ENCODE measurements around the gene ANKRD23. TPM values are rescaled to one million over a fixed set of nuclear protein-coding genes. Genes with fewer than 3 reads are reported as not detected.
A peak's percentile ranks its signal among the peaks of the same experiment; 100 is the strongest.

ANKRD23 gene
- total RNA-seq, 1 donor = 1.8 TPM

DNA sequence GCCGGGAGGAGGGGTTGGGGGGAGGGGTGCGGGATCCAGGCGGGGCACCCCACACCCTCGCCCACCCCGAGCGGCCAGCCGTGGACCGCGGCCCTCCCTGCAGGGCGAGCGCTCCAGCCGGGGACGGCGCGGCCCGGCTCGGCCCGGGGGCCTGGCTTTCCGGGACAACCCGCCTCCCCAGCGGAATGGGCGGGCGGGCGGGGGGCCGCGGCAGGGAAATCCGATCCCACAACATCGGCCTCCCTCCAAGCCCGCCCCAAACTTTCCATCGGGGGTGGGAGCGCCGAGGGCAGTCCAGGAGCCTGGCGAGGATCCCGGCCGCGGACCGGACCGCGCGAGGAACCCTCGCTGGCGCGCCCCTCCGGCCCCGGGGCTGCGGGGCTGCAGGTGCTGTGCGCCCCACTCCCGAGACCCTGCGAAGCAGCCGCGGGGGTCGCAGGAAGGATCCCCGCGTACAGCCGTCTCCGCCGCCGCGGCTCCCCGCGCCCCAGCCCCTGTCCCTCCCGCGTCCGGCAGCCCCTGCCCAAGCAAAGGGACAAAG, 25.5 kb upstream of the ANKRD23 start:
- H3K9me3 ChIP-seq (ENCODE audit: low read depth, low read length) = no peaks in the 10 kb centered on the region
- no peak overlapping the region for H2AFZ ChIP-seq (ENCODE audit: low read length)
- H4K20me1 ChIP-seq (ENCODE audit: insufficient read depth, low read length) = peaks cover 38% of the 10 kb centered on the region
- peaks cover 32% of the 10 kb centered on the region for H3K4me1 ChIP-seq (ENCODE audit: insufficient read depth, low read length)
- no peaks in the 10 kb centered on the region for H3K27me3 ChIP-seq (ENCODE audit: insufficient read depth, low read length)
- H3K4me3 ChIP-seq (ENCODE audit: insufficient read depth, low read length) = peak overlapping the region; percentile 88
- peak overlapping the region; percentile 93 for H3K4me2 ChIP-seq (ENCODE audit: insufficient read depth, low read length)
- peak; percentile 97 for DNase-seq (ENCODE audit: insufficient read length, low spot score, missing footprints)
- peaks cover 39% of the 10 kb centered on the region for H3K79me2 ChIP-seq (ENCODE audit: insufficient read depth, low read length)
- peak overlapping the region; percentile 73 for H3K27ac ChIP-seq (ENCODE audit: low read depth, low read length)
- TF ChIP-seq, protein P1, sequence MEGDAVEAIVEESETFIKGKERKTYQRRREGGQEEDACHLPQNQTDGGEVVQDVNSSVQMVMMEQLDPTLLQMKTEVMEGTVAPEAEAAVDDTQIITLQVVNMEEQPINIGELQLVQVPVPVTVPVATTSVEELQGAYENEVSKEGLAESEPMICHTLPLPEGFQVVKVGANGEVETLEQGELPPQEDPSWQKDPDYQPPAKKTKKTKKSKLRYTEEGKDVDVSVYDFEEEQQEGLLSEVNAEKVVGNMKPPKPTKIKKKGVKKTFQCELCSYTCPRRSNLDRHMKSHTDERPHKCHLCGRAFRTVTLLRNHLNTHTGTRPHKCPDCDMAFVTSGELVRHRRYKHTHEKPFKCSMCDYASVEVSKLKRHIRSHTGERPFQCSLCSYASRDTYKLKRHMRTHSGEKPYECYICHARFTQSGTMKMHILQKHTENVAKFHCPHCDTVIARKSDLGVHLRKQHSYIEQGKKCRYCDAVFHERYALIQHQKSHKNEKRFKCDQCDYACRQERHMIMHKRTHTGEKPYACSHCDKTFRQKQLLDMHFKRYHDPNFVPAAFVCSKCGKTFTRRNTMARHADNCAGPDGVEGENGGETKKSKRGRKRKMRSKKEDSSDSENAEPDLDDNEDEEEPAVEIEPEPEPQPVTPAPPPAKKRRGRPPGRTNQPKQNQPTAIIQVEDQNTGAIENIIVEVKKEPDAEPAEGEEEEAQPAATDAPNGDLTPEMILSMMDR (IDR thresholded peaks at IDR 0.05; ENCODE audit: extremely low read depth, low read depth, low read length) = no peak
- H3K36me3 ChIP-seq (ENCODE audit: insufficient read depth, low read length) = peaks cover 24% of the 10 kb centered on the region

DNA sequence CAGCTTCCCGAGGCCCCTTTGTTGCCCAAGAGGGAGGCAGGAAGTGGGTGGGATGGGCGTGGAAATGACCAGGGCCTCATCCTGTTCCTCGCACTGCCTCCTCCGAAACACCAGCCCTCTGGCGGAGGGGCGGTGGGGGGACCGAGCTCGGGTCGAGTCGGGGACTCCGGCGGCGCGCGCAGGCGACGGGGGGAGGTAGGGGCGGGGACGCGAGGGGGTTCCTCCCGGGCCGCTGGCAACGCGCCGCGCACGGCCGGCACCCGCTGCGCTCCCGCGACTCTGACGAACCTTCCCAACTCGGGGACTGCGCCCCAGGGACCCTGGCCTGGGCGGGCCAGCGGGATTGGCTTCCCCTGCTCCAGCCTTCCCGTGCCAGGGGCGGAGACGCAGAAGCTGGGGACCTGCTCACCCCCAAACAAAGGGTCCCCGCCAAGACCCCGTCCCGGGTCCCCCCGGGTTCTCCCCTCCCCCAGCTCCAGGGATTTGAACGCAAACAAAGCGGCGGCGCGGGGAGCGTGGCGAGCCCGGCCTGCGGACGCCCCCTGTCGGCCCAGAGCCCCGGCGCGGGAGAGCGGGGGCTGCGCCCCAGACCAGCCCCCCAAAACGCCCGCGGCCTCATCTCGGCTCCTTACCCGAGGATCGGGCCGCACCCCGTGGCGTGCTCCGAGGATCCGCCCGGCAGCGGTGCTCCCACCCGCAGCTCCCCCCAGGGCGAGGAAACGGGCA, 24.9 kb upstream of the ANKRD23 start:
- DNase-seq (ENCODE audit: insufficient read length, low spot score, missing footprints) = peak; percentile 100
- TF ChIP-seq, protein P1 (IDR thresholded peaks at IDR 0.05; ENCODE audit: extremely low read depth, low read depth, low read length) = peak; percentile 45
- Histone ChIP-seq H3K4me3 (ENCODE audit: insufficient read depth, low read length) (peak overlapping the region; percentile 88), H2AFZ (ENCODE audit: low read length) (peak overlapping the region; percentile 70), H4K20me1 (ENCODE audit: insufficient read depth, low read length) (peaks cover 40% of the 10 kb centered on the region), H3K27me3 (ENCODE audit: insufficient read depth, low read length) (no peaks in the 10 kb centered on the region), H3K36me3 (ENCODE audit: insufficient read depth, low read length) (peaks cover 30% of the 10 kb centered on the region), H3K27ac (ENCODE audit: low read depth, low read length) (peak overlapping the region; percentile 73), H3K79me2 (ENCODE audit: insufficient read depth, low read length) (peaks cover 39% of the 10 kb centered on the region), H3K4me1 (ENCODE audit: insufficient read depth, low read length) (peaks cover 27% of the 10 kb centered on the region), H3K4me2 (ENCODE audit: insufficient read depth, low read length) (peak overlapping the region; percentile 93), H3K9me3 (ENCODE audit: low read depth, low read length) (no peaks in the 10 kb centered on the region)

DNA sequence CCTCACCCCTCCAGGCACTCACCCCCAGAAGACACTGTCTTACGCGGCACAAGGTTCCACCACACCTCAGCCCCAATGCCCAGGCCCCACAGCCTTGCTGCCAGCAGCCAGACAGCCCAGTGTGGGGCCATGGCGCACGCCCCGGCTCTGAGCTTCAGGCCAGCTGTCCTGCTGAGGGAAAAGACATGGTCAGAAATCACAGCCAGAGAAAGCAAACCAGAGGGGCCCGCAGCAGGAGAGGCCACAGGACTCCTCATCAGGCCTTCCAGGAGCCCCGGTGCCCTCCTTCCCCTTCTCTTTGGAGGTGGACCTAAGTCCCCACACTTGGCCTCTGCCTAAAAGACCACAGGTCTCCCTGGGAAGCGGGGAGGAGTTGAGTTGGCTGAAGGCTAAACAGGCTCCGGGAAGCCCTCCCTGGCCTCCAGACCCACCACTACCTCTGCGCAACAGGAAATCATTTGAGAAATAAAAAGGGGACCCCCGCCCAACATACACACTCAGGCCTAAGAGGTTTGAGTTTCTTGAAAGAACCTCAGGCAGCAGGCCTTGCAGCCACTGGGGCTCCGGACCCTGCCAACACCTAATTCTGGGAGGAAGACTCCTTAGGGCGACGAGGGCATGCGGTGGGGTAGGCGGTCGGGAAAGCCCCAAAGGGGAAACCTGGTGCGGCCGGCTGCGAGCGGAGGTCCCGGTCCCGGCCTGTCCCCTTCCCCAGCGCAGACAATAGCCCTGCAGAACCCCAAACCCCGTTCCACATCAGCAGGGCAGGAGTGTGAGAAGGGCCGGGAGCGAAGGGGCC, 24.1 kb upstream of the ANKRD23 start:
- H3K4me2 ChIP-seq (ENCODE audit: insufficient read depth, low read length) = peak overlapping the region; percentile 93
- H4K20me1 ChIP-seq (ENCODE audit: insufficient read depth, low read length) = peaks cover 46% of the 10 kb centered on the region
- no peaks in the 10 kb centered on the region for H3K9me3 ChIP-seq (ENCODE audit: low read depth, low read length)
- TF ChIP-seq, protein P1 (IDR thresholded peaks at IDR 0.05; ENCODE audit: extremely low read depth, low read depth, low read length) = no peak
- H3K4me3 ChIP-seq (ENCODE audit: insufficient read depth, low read length) = peak overlapping the region; percentile 88
- peaks cover 38% of the 10 kb centered on the region for H3K36me3 ChIP-seq (ENCODE audit: insufficient read depth, low read length)
- peaks cover 39% of the 10 kb centered on the region for H3K79me2 ChIP-seq (ENCODE audit: insufficient read depth, low read length)
- peak overlapping the region; percentile 70 for H2AFZ ChIP-seq (ENCODE audit: low read length)
- peak overlapping the region; percentile 73 for H3K27ac ChIP-seq (ENCODE audit: low read depth, low read length)
- peaks cover 20% of the 10 kb centered on the region for H3K4me1 ChIP-seq (ENCODE audit: insufficient read depth, low read length)
- no peaks in the 10 kb centered on the region for H3K27me3 ChIP-seq (ENCODE audit: insufficient read depth, low read length)
- DNase-seq (ENCODE audit: insufficient read length, low spot score, missing footprints) = peak; percentile 94
